T47D (cell line): ENCODE measurements around the gene POLR1A.
A peak's percentile ranks its signal among the peaks of the same experiment; 100 is the strongest.

Experiments used
- DNase-seq, 2 experiments: peaks; one replicate each; pipeline versions ENCODE4 v3.0.0 to v3.0.0-alpha.2; 2011 to 2012; ENCODE audit warnings: low read depth in 1 of 2, low spot score in 1 of 2
- JUND ChIP-seq: IDR thresholded peaks from 2 replicates; pipeline ENCODE4 v1.6.1; 2012; ENCODE audit warnings: low read depth
- in situ Hi-C: cut with HindIII; loops from 2 replicates; pipeline ENCODE4 v1.10.0; 2016; ENCODE audit warnings: low sequenced_read_pairs, low pct_unique_long_range_greater_than_20kb

Gene POLR1A

GRCh38 chr2:86027196-86027921 is 78.3 kb downstream of the POLR1A start:
- in situ Hi-C loops, result no loop called here
- DNase-seq, result no peak
- no peak for TF ChIP-seq JUND

- in situ Hi-C loops, result no loop called here
- no peak for TF ChIP-seq JUND
- no peak for DNase-seq
Observed at GRCh38 chr2:86026744-86027065, 79.0 kb downstream of the POLR1A start.

GRCh38 chr2:86025976-86026743 is 79.5 kb downstream of the POLR1A start:
- in situ Hi-C loops, result no loop called here
- DNase-seq, result no peak
- no peak for TF ChIP-seq JUND

- in situ Hi-C loops, result no loop called here
- DNase-seq, result peak in 1 of 2 experiments; percentile 17
- no peak for TF ChIP-seq JUND
Observed at GRCh38 chr2:86025229-86025820, 80.4 kb downstream of the POLR1A start.

GRCh38 chr2:86023366-86023712 is 82.3 kb downstream of the POLR1A start:
- no peak for DNase-seq
- in situ Hi-C loops, result no loop called here
- TF ChIP-seq JUND, result no peak

GRCh38 chr2:86022661-86023365 is 82.9 kb downstream of the POLR1A start:
- in situ Hi-C loops, result no loop called here
- no peak for DNase-seq
- TF ChIP-seq JUND, result no peak

- no peak for DNase-seq
- no peak for TF ChIP-seq JUND
- in situ Hi-C loops, result no loop called here
Observed at GRCh38 chr2:86021396-86022378, 84.0 kb downstream of the POLR1A start.

GRCh38 chr2:86020984-86021383 is 84.7 kb downstream of the POLR1A start:
- in situ Hi-C loops, result no loop called here
- no peak for TF ChIP-seq JUND
- DNase-seq, result no peak

GRCh38 chr2:86019121-86019520 is 86.6 kb downstream of the POLR1A start:
- in situ Hi-C loops, result no loop called here
- TF ChIP-seq JUND, result no peak
- no peak for DNase-seq

GRCh38 chr2:86017901-86018896 is 87.5 kb downstream of the POLR1A start:
- in situ Hi-C loops, result no loop called here
- DNase-seq, result no peak
- no peak for TF ChIP-seq JUND

GRCh38 chr2:86016581-86016980 is 89.1 kb downstream of the POLR1A start:
- no peak for DNase-seq
- in situ Hi-C loops, result no loop called here
- no peak for TF ChIP-seq JUND
